Stimulated activated CD4-positive, alpha-beta T cell treated with anti-CD3 and anti-CD28 coated beads, Interleukin-2, amount 100 ng/mL, for 48 hours (primary cell): ENCODE data around the gene CYP51A1.
"Not testable (repeated sequence)": the region's sequence is repeated elsewhere in the genome, so short reads cannot be mapped to it uniquely, and the experiment has no call there.

Experiments
- DNase-seq, 2 donors: peaks; one replicate each; pipeline ENCODE4 v3.0.0-alpha.2; 2020

CYP51A1 gene

DNA sequence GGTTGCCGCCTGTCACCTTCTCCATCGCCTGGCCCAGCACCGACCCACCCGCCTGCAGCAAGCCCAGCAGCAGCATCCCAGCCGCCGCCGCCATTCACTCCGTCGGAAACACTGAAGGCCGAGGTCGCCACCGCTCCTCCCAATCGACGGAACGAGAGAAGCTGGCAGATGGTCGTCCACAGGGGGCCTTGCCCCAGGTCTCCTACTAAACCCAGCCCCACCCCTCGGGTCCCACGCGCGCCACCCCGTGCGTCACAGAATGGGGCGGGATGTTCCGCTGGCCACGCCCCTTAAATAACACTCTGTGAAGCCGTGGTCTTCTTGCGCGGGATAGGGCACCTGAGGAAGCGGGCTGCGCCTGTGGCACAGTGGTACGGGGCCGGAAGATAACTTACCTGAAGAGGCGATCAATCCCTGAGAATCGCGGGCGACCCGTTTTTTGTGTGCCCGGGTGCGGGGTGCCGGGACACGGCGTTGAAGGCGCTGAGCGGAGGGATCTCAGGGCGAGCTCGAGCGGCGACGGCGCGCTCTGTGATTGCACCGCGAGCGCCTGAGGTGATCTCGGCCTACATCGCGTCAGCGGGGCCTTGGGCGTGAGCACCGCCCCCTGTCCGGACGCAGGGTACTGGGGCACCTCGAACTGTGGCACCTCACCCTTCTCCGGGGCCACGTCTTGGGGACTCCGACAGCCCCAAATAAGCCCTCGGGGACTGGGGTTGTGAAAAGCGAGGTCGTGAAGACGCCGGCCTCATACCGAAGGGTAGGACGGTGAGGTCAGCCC, at the start of gene CYP51A1:
Gene CYP51A1, minus strand, starts transcription at position 207 of the 781 bp plus-strand sequence. Its CDS starts 113 bp downstream, at position 94.
- DNase-seq = peak; percentile 90 to 91

DNA sequence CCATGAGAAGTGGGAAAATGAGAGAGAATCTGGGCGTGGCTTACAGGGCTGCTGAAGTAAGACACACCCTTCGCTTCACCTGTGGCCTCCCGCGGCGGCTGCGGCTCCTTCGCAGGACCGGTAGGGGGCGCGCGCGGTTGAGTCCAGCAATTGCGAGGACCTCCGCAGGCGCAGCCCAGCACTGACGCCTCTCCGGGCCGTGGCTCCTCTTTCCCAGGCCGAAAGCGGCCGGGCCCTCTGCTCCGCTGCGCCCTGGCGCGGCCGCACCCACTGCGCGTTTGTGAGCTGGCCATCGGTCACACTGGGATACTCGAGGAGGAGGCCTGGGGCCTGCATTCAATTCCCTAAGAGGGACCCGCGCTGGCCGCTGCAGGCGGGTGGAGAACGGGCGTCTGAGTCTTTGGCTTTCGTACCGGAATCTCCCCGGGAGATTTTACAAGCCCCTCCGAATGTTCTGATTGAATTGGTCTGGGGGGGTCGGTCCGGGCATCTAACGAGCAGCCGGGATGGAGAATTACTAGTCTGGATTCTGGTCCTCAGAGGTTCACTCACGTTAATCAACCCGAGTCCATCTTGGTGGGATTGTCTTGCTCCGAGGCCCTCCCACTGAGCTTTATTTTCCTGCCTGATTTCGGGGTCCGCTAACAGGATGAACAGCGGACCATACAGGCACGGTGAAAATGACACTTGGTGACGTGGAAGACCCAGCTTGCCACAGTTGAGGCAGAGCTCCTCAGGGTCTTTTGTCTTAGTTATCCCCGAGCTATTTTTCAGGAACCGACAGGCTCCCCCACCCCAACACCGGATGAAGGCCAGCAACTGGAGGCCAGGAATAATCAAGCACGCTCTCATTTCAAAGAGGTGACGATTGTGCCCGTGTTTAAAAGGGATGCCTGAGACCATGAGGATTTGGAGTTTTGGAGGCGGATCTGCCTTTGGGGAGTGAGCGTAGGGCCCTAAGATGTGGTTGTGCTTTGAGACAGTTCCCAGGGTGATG, 44.9 kb upstream of the CYP51A1 start, which contains the start of gene LRRD1:
Gene LRRD1, minus strand, starts transcription at position 215 of the 997 bp plus-strand sequence. CDS start 13,940 bp downstream, outside the sequence.
- peak; percentile 92 to 96 for DNase-seq

DNA sequence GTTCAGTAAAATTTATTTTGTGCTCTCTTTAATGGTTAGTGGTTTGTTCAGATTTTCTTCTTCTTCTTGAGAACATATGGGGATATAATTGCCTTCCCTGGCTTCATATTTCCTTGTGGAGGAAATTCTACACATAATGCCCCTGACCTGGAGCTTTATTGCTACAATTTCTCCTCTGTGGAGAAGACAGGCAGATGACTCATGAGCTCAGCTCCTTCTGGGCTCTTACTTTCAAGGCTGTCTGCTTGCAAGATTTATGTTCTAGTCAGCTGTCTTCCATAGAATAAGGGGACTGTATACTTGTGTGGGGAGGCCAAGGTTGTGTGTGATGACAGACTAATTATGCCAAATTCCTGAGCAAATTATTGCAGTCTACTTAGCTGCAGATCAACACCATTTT, 43.1 kb upstream of the CYP51A1 start:
- DNase-seq = no peak

DNA sequence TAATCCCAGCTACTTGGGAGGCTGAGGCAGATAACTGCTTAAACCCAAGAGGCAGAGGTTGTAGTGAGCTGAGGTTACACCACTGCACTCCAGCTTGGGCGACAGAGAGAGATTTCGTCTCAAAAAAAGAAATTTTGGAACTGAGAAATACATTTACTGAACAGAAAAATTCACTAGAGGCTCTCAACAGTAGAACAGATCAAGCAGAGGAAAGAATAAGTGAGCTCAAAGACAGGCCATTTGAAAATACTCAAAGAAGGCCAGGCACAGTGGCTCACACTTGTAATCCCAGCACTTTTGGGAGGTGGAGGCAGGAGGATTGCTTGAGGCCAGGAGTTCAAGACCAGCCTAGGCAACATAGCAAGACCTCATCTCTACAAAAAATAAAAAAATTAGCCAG, 35.3 kb upstream of the CYP51A1 start:
- DNase-seq = not testable (repeated sequence)

DNA sequence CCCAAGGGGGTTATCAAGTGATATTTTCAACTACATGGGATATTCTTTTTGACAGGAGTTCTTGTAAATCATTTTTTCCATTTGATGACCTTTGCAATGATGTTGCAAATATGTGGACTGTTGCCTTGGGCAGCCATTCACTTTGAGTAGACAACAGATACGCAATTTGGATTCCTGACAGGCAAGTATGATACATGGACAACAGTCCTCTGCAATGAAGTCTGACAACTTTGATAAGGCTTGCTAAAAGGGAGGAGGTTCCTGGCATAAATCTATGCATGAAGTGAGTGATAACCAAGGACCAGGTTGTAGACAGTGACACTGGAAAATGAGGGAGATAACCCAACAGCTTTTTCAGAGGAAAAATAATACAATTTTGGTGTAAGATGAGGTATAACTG, 27.0 kb upstream of the CYP51A1 start:
- no peak for DNase-seq

DNA sequence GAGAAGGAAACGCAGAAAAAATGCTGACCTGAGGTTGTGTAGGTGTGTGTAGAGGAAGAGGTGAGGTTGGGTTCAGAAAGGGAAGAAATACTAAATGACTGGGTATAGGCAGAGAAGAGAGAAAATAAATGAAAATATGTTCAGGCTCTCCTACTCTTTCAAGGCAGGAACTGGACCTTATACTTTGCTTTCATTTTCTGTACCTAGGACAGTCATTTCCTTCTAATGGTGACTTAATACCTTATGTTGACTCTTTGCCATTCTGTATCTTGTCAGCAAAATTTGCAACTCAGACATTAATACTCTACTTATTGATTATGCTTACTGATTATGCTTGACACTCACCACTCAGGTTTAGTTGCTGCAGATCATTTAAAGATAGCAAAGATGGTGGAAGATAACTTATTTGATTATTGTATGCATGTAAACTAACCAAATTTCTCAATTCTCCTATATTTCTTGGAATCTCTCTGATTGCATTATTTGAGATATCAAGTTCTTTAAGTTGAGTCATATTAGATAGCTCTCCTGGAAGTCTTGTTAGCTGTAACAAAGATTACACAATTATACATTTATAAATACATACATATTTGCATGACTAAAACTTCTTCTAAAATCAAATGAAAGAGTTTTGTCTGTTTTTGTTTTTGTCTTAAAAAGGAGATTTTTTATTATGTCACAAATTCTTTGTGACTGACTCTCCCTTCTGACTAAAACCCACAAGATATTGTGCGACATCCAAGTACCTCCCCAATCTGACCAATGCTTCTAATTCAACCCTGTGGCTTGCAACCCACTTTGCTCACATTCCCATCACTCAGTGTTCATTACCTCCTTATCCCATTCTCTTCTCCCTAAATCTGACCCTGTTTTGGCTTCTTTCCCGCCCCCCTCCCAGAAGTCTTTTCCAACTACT, 24.6 kb upstream of the CYP51A1 start:
- DNase-seq = no peak

DNA sequence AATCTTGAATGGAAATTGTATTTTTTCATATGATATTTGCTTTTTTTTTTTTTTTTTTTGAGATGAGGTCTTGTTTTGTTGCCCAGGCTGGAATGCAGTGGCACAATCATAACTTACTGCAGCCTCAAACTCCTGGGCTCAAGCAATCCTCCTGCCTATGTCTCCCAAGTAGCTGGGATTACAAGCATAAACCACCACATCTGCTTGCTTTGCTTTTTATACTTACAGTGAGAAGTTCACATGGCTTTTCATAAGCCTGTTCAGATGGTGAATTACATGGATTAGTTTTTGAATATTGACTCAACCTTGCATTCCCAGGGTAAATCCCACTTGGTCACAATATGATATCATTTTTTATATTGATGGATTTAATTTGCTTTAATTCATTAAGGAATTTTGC, 22.7 kb upstream of the CYP51A1 start:
- no peak for DNase-seq

DNA sequence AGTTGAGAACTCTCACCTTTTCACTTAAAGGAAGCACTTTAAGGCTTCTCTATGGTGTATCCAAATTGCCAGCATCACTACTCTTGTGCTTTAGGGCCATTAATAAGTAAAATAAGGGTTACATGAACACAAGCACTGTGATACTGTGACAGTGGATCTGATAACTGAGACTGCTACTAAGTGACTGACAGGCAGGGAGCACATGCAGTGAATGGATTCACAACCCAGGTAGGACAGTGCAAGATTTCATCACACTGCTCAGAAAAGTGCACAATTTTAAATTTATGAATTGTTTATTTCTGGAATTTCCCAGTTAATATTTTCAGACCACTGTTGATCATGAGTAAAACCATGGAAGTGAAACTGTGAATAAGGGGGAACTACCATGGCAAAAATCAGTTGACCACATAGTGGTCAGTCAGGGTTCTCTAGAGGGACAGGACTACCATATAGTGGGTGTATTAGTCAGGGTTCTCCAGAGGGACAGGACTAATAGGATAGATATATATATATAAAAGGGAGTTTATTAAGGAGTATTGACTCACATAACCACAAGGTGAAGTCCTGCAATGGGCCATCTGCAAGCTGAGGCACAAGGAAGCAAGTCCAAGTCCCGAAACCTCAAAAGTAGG, 20.9 kb upstream of the CYP51A1 start:
- DNase-seq = no peak

DNA sequence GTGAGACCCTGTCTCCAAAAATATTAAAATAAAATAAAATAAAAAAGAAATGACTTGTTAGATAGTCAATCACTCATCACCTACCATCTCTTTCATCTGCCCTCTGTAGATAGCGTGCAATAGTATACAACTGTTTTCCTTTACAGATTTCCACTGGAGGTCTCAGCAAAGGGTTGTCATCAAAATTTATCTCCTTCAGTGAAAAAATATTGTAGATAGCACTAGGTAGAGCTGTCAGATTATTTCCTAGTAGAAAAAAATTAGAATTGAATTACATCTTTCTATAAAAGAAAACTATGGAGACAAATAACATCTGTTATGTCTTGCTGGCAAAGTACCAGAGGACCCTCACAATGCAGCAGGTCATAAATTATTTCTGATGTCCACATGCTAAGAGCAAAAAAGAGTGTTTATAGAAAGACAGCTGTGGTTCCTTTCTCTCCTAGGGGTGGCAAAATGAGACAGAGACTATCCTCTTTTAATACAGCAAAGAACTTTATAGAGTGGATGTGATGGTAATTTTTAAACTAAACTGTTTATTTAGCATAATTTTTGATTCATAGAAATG, 16.3 kb upstream of the CYP51A1 start:
- no peak for DNase-seq

DNA sequence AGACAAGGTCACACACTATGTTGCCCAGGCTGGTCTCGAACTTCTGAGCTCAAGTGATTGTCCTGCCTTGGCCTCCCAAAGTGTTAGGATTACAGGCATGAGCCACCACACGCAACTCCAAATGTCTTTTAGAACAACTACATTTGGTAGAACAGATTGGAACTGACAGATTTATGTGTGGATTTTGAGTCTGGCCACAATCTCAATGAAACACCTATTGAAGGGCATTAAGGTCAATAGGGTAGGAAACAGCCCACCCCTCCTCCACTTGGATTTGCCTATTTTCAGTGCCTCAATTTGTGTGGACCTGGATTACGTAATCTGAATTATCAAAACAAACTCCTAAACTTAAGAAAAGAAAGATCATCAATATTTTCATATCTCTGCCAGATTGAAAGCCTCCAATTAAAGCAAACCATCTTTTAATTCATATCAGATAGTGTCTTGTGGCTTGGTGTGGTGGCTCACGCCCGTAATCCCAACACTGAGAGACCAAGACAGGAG, 15.5 kb upstream of the CYP51A1 start:
- no peak for DNase-seq

DNA sequence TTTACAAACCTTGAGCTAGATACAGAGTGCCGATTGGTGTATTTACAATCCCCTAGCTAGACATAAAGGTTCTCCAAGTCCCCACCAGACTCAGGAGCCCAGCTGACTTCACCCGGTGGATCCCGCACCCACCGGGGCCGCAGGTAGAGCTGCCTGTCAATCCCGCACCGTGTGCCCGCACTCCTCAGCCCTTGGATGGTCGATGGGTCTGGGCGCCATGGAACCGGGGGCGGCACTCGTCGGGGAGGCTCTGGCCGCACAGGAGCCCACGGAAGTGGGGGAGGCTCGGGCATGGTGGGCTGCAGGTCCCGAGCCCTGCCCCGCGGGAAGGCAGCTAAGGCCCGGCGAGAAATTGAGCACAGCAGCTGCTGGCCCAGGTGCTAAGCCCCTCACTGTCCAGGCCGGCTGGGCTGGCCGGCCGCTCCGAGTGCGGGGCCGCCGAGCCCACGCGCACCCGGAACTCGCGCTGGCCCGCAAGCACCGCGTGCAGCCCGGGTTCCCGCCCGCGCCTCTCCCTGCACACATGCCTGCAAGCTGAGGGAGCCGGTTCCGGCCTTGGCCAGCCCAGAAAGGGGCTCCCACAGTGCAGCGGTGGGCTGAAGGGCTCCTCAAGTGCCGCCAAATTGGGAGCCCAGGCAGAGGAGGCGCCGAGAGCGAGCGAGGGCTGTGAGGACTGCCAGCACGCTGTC, 9.1 kb upstream of the CYP51A1 start:
- not testable (repeated sequence) for DNase-seq

DNA sequence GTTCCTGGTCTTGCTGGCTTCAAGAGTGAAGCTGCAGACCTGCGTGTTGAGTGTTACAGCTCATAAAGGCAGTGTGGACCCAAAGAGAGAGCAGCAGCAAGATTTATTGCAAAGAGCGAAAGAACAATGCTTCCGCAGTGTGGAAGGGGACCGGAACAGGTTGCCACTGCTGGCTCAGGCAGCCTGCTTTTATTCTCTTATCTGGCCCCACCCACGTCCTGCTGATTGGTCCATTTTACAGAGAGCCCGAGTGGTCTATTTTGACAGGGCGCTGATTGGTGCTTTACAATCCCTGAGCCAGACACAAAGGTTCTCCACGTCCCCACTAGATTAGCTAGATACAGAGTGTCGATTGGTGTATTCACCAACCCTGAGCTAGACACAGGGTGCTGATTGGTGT, 8.5 kb upstream of the CYP51A1 start:
- DNase-seq = not testable (repeated sequence)

DNA sequence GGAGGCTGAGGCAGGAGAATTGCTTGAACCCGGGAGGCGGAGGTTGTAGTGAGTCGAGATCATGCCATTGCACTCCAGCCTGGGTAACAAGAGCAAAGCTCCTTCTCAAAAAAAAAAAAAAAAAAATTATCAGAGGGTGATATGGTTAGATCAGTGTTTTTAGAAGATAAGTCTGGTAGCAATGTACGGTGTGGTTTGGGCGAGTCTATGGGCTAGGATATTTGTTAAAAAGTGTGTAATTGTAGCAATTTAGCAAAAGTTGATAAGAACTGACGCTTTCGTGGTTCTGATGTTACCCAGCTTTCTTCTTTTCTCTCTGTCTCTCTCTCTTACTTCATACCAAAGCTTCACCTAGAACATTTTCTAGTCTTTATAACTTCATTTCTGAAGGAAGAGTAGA, 6.9 kb upstream of the CYP51A1 start:
- no peak for DNase-seq

DNA sequence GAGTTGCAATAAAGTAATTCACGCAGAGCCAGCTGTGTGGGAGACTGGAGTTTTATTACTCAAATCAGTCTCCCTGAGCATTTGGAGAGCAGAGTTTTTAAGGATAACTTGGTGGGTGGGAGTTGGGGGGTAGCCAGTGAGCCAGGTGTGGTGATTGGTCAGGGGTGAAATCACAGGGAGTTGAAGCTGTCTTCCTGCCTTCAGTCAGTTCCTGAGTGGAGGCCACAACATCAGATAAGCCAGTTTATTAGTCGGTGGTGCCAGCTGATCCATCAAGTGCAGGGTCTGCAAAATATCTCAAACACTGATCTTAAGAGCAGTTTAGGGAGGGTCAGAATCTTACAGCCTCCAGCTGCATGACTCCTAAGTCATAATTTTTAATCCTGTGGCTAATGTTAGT, 3.3 kb upstream of the CYP51A1 start:
- no peak for DNase-seq

DNA sequence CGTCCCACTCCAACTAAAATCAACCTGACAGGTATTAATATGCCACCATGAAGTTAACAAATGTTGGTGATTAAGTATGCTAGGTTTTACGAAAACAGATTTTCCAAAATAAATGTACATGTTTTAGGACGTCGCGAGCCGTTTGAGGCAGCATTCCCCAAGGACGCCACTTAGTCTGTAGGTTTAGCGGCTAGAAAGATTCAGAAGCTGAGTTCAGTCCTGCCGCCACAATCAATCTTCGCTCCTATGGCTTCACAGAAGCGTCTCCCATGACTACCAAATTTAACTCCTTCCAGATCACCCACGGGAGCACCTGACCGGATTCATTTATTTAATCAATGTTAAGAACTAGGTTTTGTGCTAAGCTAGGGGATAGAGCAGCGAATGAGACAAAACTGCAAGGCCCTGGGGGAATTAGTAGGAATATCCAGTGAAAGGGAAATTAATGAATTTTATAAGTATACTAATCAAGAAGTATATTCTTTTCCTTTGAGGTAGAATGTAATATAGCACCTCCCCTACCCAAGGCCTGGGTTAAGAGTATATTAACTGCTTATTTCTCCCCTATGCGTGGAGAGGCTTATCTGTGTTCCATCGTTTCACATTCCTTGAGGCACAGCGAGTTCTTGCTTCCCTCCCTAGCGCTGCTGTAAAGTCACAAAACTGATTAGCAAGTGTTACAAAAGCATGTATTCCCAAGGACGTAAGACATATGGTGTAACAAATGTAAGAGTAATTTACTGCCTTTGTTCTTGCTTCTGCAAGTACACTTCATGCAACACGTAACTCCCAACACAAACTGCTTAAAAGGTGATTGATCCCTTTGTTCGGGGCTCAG, 994 bp upstream of the CYP51A1 start:
- no peak for DNase-seq

DNA sequence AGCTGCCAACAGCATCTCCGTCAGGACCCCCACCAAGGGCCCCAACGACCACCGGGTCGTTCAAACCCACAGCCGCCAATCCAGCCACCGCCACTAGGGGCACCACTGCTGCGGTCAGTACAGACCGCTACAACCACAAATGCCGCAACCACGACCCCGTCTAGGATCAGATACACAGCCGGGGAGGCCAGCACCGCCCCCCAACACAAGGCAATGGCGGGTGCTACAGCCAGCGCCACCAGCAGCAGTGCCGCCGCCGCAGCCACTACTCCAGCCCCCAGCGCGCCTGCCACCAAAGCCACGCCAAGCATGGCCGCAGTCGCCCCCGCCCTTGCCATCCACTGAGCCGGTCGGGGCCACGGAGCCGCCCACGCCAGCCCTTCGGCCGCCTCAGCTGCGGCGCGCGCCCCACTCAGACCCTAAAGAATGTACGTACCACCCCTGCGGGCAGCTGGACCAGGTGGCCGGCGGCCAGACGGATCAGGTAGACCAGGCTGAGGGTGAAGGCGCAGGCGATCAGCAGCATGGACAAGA, 473 bp downstream of the CYP51A1 start:
- peak; percentile 44 to 51 for DNase-seq

DNA sequence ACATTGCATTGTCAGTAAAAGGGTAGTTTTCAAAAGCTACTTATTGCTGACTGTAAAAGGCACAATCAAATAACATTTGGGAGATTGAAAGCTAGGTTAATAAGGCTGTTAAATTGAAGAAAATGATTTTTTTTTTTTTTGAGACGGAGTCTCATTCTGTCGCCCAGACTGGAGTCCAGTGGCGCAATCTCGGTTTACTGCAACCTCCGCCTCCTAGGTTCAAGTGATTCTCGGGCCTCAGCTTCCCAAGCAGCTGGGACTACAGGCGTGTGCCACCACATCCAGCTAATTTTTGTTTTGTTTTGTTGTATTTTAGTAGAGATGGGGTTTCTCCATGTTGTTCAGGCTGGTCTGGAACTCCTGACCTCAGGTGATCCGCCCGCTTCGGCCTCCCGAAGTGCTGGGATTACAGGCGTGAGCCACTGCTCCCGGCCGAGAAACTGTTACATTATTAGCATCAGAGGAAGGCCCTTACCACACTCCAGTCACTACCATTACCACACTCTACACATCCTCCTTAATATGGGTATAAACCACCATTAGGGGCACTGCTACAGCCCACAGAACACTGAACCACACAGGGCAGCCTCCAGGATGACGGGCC, 1.0 kb downstream of the CYP51A1 start:
- no peak for DNase-seq

DNA sequence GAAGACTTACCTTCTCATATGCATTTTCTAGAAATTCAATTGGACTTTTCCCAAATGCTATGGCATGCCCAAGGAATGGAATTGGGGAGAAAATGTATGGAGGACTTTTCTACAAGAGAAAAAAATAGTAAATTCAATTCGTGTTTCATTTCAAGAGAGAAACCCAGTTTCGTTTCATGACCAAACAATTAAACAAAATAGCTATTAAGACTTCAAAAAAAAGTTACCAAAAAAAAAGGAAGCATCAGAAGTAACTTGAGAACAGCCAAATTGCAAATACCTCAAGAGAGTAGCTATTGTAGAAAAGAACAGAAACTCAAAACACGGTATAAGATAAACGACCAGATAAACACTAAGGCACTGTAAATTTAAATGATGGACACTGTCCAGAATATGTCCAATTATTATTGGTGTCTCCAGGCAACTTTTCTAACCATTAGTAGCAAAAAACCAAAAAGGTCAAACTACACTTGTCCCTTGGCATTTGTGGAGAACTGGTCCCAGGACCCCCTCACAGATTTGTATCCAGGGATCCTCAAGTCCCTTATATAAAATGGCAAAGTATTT, 2.4 kb downstream of the CYP51A1 start:
- DNase-seq = no peak

DNA sequence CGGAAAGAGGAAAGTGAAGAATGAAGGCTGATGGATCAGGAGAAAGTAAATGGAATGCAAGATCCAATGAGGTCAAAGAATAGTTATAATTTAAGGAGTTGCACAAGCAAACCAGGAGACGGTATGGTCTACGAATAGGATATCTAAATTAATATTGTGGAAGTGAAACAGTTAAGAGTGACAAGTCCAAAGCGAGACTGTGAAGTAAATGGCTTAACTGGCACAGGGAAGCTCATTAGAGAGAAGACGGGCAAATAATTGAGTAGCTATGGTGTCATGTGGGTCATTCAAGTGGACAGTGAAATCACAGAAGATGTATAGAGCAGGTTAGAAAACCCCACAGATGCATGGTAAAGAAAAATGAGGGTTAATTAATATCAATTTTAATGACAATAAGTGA, 3.2 kb downstream of the CYP51A1 start:
- no peak for DNase-seq
